Testis (tissue), 5 donors: ENCODE results near the gene RAD54L2. TPM values are rescaled to one million over a fixed set of nuclear protein-coding genes. Genes with fewer than 3 reads are reported as not detected.
A peak's percentile ranks its signal among the peaks of the same experiment; 100 is the strongest.

Experiments
- DNase-seq: peaks from one replicate; pipeline ENCODE4 v3.0.0-alpha.2; 2019
- H3K27ac ChIP-seq, 2 donors: fragments of 200-600 bp; sonication (generic); one replicate each; pipeline ENCODE4 v1.5.1; 2019
- H3K27me3 ChIP-seq: fragments of 200-600 bp; sonication (generic); one replicate; pipeline ENCODE4 v1.5.1; 2019
- H3K36me3 ChIP-seq: fragments of 200-600 bp; sonication (generic); one replicate; pipeline ENCODE4 v1.5.1; 2017; ENCODE audit warnings: low read depth; ENCODE audit errors: missing control alignments
- H3K4me1 ChIP-seq: fragments of 200-600 bp; sonication (generic); one replicate; pipeline ENCODE4 v1.5.1; 2019
- H3K4me3 ChIP-seq, 2 donors: fragments of 200-600 bp; sonication (generic); one replicate each; pipeline ENCODE4 v1.5.1; 2017 to 2019
- H3K9me3 ChIP-seq: fragments of 200-600 bp; sonication (generic); one replicate; pipeline ENCODE4 v1.5.1; 2017
- POLR2A ChIP-seq: fragments of 450-650 bp; IDR thresholded peaks from one replicate; pipeline ENCODE4 v1.6.1; 2017; ENCODE audit warnings: antibody characterized with exemption, mild to moderate bottlenecking, moderate library complexity
- WGBS, 2 donors: methylation state at CpG; one replicate each; pipeline ENCODE4 v1.1.5; 2018; 5-methylcytosine and 5-hydroxymethylcytosine counted together
- intact Hi-C: fragments of 100-400 bp; cut with DNase I; formaldehyde crosslinking; loops from one replicate; pipeline ENCODE4 v1.15.1; 2023; ENCODE audit warnings: low total_unique reads
- long read RNA-seq, 2 donors: transcript quantifications; one replicate each; lab custom pipeline, GENCODE V29; 2026
- polyA plus RNA-seq: library from polyadenylated mRNA; stranded (reverse); fragments of 350-450 nt; fragmentation: Illumina TruSeq; extraction: RNeasy Lipid Tissue Mini Kit (QIAGEN cat#74804); gene quantifications from one replicate; pipeline ENCODE4 v1.2.3, GENCODE V29; 2014; ENCODE audit warnings: low read depth, low replicate concordance; ENCODE audit not compliant: insufficient read depth
- total RNA-seq, 2 donors: library from RNA; depleted of rRNA; stranded (reverse); fragments of >200 nt; gene quantifications; one replicate each; pipeline ENCODE4 v1.2.3, GENCODE V29; 2016
- TF ChIP-seq, protein P1 (sequence below), 3 experiments: fragments of 450-650 bp in 2 of 3; fragments of 200-600 bp in 1 of 3; sonication (generic) in 1 of 3; IDR thresholded peaks; one replicate each; pipeline ENCODE4 v1.5.1; 2016 to 2019; ENCODE audit warnings: antibody characterized with exemption in 3 of 3, mild to moderate bottlenecking in 2 of 3, moderate library complexity in 1 of 3

Gene RAD54L2
- total RNA-seq: 10 to 100 TPM; 40.6 to 49.1 TPM
- 13.3 TPM for polyA plus RNA-seq
- long read RNA-seq, donor 1: 0 reads
- long read RNA-seq, donor 2, partial matches to known transcripts: 6 of 6 reads
- long read RNA-seq, donor 2, other reads (novel, unspliced or antisense): 0 of 6 reads

DNA sequence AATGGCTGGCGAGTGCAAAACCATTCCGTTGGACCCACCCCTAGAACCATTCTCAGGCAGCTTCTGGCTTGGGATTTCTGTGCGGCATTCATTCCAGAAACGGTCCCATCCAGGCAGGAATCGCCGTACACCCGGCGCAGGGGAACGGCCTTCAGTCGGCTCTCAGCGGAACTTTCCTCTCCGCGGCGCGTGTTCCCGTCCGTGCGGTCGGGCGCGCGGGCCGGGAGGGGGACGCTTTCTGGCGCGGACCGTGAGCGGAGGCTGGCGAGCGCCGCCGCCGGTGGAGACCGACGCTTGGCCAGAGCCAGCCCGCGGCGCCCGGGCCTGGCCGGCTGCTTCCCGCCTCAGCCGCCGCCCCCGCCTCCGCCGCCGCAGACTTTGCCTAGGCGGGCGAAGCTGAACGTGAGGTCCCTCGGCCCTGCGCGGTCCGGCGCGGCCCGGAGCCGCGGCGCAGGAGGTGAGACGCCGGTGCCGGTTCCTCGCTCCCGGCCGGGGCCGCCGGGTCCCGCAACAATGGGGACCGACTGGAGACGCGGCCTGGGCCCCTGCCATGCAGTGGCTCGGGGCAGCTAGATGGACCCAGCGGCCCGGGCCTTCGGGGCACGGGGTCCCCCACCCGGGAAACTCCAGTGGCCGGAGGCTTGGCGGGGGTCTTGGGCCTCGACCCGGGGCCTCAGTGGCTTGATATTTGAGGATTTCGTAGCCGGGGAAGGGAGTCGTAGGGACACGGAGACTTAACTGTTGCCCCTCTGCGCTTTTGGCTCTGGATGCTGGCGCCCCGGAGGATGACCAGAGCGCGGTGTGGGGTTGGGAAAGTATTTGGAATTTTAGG is at the start of gene RAD54L2:
Gene RAD54L2, plus strand, starts transcription at position 261 of the 832 bp plus-strand sequence. CDS start 51,702 bp downstream, outside the sequence.
- H3K9me3 ChIP-seq: no peaks in the 10 kb centered on the region
- WGBS, 2 donors: 0 to 2% methylated on average over 13 to 23 of the region's 91 CpGs

GRCh38 chr3:51498876-51499738 is 39.4 kb upstream of the RAD54L2 start:
- intact Hi-C loops: loop anchor here (10.0 kb wide), 1 partner anchor 104 kb away; the partner anchor contains the start of gene RBM15B
- H3K27ac ChIP-seq: peak overlapping the region; percentile 95 to 96
- no peaks in the 10 kb centered on the region for H3K27me3 ChIP-seq
- peak overlapping the region; percentile 86 to 96 for H3K4me3 ChIP-seq
- TF ChIP-seq POLR2A: no peak
- TF ChIP-seq, protein P1, sequence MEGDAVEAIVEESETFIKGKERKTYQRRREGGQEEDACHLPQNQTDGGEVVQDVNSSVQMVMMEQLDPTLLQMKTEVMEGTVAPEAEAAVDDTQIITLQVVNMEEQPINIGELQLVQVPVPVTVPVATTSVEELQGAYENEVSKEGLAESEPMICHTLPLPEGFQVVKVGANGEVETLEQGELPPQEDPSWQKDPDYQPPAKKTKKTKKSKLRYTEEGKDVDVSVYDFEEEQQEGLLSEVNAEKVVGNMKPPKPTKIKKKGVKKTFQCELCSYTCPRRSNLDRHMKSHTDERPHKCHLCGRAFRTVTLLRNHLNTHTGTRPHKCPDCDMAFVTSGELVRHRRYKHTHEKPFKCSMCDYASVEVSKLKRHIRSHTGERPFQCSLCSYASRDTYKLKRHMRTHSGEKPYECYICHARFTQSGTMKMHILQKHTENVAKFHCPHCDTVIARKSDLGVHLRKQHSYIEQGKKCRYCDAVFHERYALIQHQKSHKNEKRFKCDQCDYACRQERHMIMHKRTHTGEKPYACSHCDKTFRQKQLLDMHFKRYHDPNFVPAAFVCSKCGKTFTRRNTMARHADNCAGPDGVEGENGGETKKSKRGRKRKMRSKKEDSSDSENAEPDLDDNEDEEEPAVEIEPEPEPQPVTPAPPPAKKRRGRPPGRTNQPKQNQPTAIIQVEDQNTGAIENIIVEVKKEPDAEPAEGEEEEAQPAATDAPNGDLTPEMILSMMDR (IDR thresholded peaks at IDR 0.05): no peak
- no peaks in the 10 kb centered on the region for H3K36me3 ChIP-seq
- peak; percentile 97 for DNase-seq
- 1% methylated on average over 34 to 43 of the region's 43 CpGs for WGBS, 2 donors
- no peaks in the 10 kb centered on the region for H3K9me3 ChIP-seq
- peaks cover 21% of the 10 kb centered on the region for H3K4me1 ChIP-seq

More for the DNA sequence above, at the start of gene RAD54L2:
- intact Hi-C loops: no loop called here
- H3K27me3 ChIP-seq: no peaks in the 10 kb centered on the region
- peak within 1 kb of the TSS; percentile 92 to 95 for H3K27ac ChIP-seq
- TF ChIP-seq, protein P1 (IDR thresholded peaks at IDR 0.05): peak in 2 of 3 experiments; percentile 21 to 39
- TF ChIP-seq POLR2A: no peak
- no peaks in the 10 kb centered on the region for H3K36me3 ChIP-seq
- DNase-seq: peak; percentile 81
- peaks cover 5% of the 10 kb centered on the region for H3K4me1 ChIP-seq
- H3K4me3 ChIP-seq: peak within 1 kb of the TSS; percentile 94 to 97

DNA sequence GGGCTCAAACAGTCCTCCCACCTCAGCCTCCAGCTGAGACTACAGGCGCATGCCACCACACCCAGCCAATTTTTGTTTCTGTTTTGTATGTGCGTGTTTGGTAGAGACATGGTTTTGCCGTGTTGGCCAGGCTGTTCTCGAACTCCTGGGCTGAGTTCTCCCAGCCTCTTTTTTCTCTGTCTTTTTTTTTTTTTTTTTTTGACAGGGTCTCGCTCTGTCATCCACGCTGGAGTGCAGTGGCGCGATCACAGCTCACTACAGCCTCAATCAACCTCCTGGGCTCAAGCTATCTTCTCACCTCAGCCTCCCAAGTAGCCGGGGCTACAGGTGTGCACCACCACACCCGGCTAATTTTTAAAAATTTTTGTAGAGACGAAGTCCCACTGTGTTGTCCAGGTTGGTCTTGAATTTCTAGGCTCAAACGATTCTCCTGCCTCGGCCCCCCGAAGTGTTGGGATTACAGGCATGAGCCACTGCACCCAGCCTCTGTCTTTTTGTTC is 37.8 kb upstream of the RAD54L2 start:
- Histone ChIP-seq H3K27ac (peak overlapping the region; percentile 85 to 95), H3K27me3 (no peaks in the 10 kb centered on the region), H3K9me3 (no peaks in the 10 kb centered on the region), H3K4me1 (peaks cover 21% of the 10 kb centered on the region), H3K4me3 (peak overlapping the region; percentile 34 to 86), H3K36me3 (no peaks in the 10 kb centered on the region)
- 55 to 66% methylated on average over 14 of the region's 14 CpGs for WGBS, 2 donors
- intact Hi-C loops: loop anchor here (5.0 kb wide), 1 partner anchor 172 kb away; the partner anchor contains the start of gene TEX264
- no peak for TF ChIP-seq POLR2A
- TF ChIP-seq, protein P1 (IDR thresholded peaks at IDR 0.05): no peak
- DNase-seq: peak; percentile 26

DNA sequence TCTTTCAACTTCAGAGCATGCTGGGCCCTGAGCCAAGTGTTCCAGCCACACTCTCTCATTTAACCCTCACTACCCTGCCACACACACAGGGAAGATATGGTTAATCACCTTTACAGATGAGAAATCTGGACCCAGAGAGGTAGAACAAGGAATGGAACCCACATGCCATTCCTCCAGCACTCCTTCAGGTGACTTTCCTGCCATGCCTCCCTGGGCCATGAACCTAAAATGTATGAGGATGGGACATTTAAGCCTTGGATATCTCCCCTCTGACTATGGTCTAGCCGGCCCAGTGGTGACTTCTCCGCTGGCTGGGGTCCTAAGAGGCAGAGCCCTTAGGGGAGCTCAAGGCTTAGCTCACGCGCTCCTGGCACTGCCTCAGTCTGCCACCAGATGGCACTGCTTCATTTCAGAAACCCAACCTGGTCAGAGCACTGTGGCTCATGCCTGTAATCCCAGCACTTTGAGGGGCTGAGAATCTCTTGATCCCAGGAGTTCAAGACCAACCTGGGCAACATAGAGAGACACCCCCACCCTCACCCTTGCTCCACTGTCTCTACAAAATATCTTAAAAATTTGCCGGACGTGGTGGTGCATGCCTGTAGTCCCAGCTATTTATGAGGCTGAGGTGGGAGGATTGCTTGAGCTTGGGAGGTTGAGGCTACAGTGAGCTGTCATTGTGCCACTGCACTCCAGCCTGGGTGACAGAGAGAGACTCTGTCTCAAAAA is 36.5 kb upstream of the RAD54L2 start:
- H3K36me3 ChIP-seq: no peaks in the 10 kb centered on the region
- peak; percentile 88 for DNase-seq
- H3K27ac ChIP-seq: peak overlapping the region; percentile 85 to 95
- H3K27me3 ChIP-seq: no peaks in the 10 kb centered on the region
- intact Hi-C loops: loop anchor here (5.0 kb wide), 1 partner anchor 170 kb away; the partner anchor contains the start of gene TEX264
- WGBS, 2 donors: 20 to 27% methylated on average over 4 to 6 of the region's 6 CpGs
- H3K4me3 ChIP-seq: no peak overlapping the region
- TF ChIP-seq, protein P1 (IDR thresholded peaks at IDR 0.05): peak; percentile 80 to 94 (median 93)
- no peak for TF ChIP-seq POLR2A
- H3K9me3 ChIP-seq: no peaks in the 10 kb centered on the region
- H3K4me1 ChIP-seq: peaks cover 21% of the 10 kb centered on the region
